GM18868 (cell line): ENCODE measurements around the gene MTX2.
"Not testable (repeated sequence)": the region's sequence is repeated elsewhere in the genome, so short reads cannot be mapped to it uniquely, and the experiment has no call there.

Experiments used
- ATAC-seq: cut with Tn5 transposase; IDR thresholded peaks from one replicate; pipeline ENCODE4 v1.9.1; 2021; ENCODE audit warnings: mild to moderate bottlenecking, moderate library complexity; ENCODE audit not compliant: unreplicated experiment

MTX2 gene

GRCh38 chr2:176370467-176371171 lies 101.4 kb downstream of the MTX2 start:
- ATAC-seq: no peak

- ATAC-seq: not testable (repeated sequence)
Measured at GRCh38 chr2:176373155-176373554, 103.9 kb downstream of the MTX2 start.

- no peak for ATAC-seq
Measured at GRCh38 chr2:176378323-176378722, 109.1 kb downstream of the MTX2 start.

GRCh38 chr2:176380341-176380740 lies 111.1 kb downstream of the MTX2 start:
- no peak for ATAC-seq

GRCh38 chr2:176383100-176383499 lies 113.9 kb downstream of the MTX2 start:
- ATAC-seq: no peak

GRCh38 chr2:176383836-176384442 lies 114.7 kb downstream of the MTX2 start:
- no peak for ATAC-seq

- no peak for ATAC-seq
Measured at GRCh38 chr2:176385219-176385759, 116.0 kb downstream of the MTX2 start.

GRCh38 chr2:176385838-176386237 lies 116.6 kb downstream of the MTX2 start:
- no peak for ATAC-seq
